HCT116 (cell line): Measurements from ENCODE around the gene CBL. TPM values are rescaled to one million over a fixed set of nuclear protein-coding genes. Genes with fewer than 3 reads are reported as not detected.

Experiments
- ATAC-seq: fragments of 200-7000 bp; cut with Tn5 transposase; 2 replicates; pipeline ENCODE4 v1.9.1; 2020; ENCODE audit warnings: mild to moderate bottlenecking, moderate library complexity
- BruUV-seq: library from RNA; stranded (reverse); fragments of 400-500 nt; replicated peaks from 2 replicates; lab custom pipeline; 2021; lab: Mats Ljungman, UMichigan
- CTCF ChIA-PET: fragments of 300-600 bp; sonication (Branson Sonifier 250); formaldehyde crosslinking; loops from one replicate; lab custom pipeline; 2021; ENCODE audit warnings: antibody characterized with exemption; lab: Charles Lee
- POLR2A ChIA-PET: fragments of 300-600, 350-600 bp; sonication (Branson Sonifier 250); formaldehyde crosslinking; loops from one replicate; lab custom pipeline; 2021; ENCODE audit warnings: antibody characterized with exemption; lab: Charles Lee
- RAD21 ChIA-PET, 2 experiments: fragments of 300-600 bp; sonication (Branson Sonifier 250); formaldehyde crosslinking; loops; one replicate each; lab custom pipeline; 2023; ENCODE audit warnings: low total read pairs in 2 of 2; ENCODE audit not compliant: uncharacterized antibody in 2 of 2, unreplicated experiment in 2 of 2, low non-redundant PET in 1 of 2; lab: Charles Lee
- DNase-seq: peaks from one replicate; pipeline ENCODE4 v3.0.0-alpha.2; 2010; ENCODE audit warnings: low read depth, low spot score
- H2AFZ ChIP-seq: fragments of 200-600 bp; shearing (Covaris generic), sonication (generic); 2 replicates; pipeline ENCODE4 v1.6.1; 2017; ENCODE audit warnings: low read depth, mixed run types, mixed read lengths, antibody characterized with exemption, low read length; ENCODE audit not compliant: poor library complexity, severe bottlenecking
- H3K27ac ChIP-seq: 2 replicates; pipeline ENCODE4 v1.5.1; 2012; ENCODE audit warnings: low read depth, low read length
- H3K27me3 ChIP-seq: fragments of 200-600 bp; sonication (generic); 2 replicates; pipeline ENCODE4 v1.6.1; 2016; ENCODE audit warnings: mixed run types, low read length, mixed read lengths; ENCODE audit not compliant: insufficient read depth
- H3K36me3 ChIP-seq, 2 experiments: fragments of 200-500 bp in 1 of 2; fragments of 200-600 bp in 1 of 2; sonication (Bioruptor generic) in 1 of 2; sonication (generic) in 1 of 2; 2 replicates each; pipeline versions ENCODE4 v1.5.1 to v1.6.1; 2014 to 2016; ENCODE audit warnings: low read length in 2 of 2, inconsistent platforms in 1 of 2, mixed read lengths in 1 of 2, mixed run types in 1 of 2; ENCODE audit not compliant: insufficient read depth in 2 of 2, control insufficient read depth in 1 of 2
- H3K4me1 ChIP-seq, 2 experiments: fragments of 200-600 bp in 1 of 2; sonication (generic) in 1 of 2; 2 replicates each; pipeline versions ENCODE4 v1.5.1 to v1.6.1; 2012 to 2017; ENCODE audit warnings: low read length in 2 of 2, inconsistent platforms in 1 of 2, mild to moderate bottlenecking in 1 of 2, mixed read lengths in 1 of 2, mixed run types in 1 of 2, moderate library complexity in 1 of 2; ENCODE audit not compliant: insufficient read depth in 2 of 2, control insufficient read depth in 1 of 2
- H3K4me2 ChIP-seq: fragments of 200-600 bp; sonication (generic); 2 replicates; pipeline ENCODE4 v1.6.1; 2017; ENCODE audit warnings: mixed run types, low read length, mixed read lengths
- H3K4me3 ChIP-seq, 2 experiments: fragments of 200-600 bp in 1 of 2; sonication (generic) in 1 of 2; replicated peaks in 1 of 2; 2 replicates each; pipeline ENCODE4 v1.5.1; 2011 to 2016; ENCODE audit warnings: low read length in 2 of 2, control low read depth in 1 of 2, low read depth in 1 of 2, mild to moderate bottlenecking in 1 of 2, mixed read lengths in 1 of 2, mixed run types in 1 of 2
- H3K79me2 ChIP-seq: fragments of 200-600 bp; sonication (generic); 2 replicates; pipeline ENCODE4 v1.6.1; 2017; ENCODE audit warnings: mild to moderate bottlenecking, mixed run types, low read length, moderate library complexity, mixed read lengths; ENCODE audit not compliant: insufficient read depth
- H3K9ac ChIP-seq: fragments of 200-600 bp; sonication (generic); 2 replicates; pipeline ENCODE4 v1.6.1; 2016; ENCODE audit warnings: low read length, mixed read lengths
- H3K9me2 ChIP-seq: fragments of 200-600 bp; sonication (generic), shearing (Covaris generic); 2 replicates; pipeline ENCODE4 v1.6.1; 2017; ENCODE audit warnings: mixed run types, mild to moderate bottlenecking, moderate library complexity; ENCODE audit not compliant: insufficient read depth
- H3K9me3 ChIP-seq, 2 experiments: fragments of 200-500 bp in 1 of 2; fragments of 200-600 bp in 1 of 2; sonication (Bioruptor generic) in 1 of 2; sonication (generic) in 1 of 2; 2 replicates each; pipeline ENCODE4 v1.6.1; 2014 to 2017; ENCODE audit warnings: low read length in 2 of 2, mixed read lengths in 2 of 2, inconsistent platforms in 1 of 2, low read depth in 1 of 2, mild to moderate bottlenecking in 1 of 2, mixed run types in 1 of 2, moderate library complexity in 1 of 2; ENCODE audit not compliant: control insufficient read depth in 1 of 2, insufficient read depth in 1 of 2
- H4K20me1 ChIP-seq: fragments of 200-600 bp; sonication (generic), shearing (Covaris generic); 2 replicates; pipeline ENCODE4 v1.6.1; 2017; ENCODE audit warnings: mixed run types, mild to moderate bottlenecking, moderate library complexity; ENCODE audit not compliant: insufficient read depth
- CEBPB ChIP-seq: IDR thresholded peaks from 2 replicates; pipeline ENCODE4 v1.6.1; 2012; ENCODE audit warnings: low read depth
- EGR1 ChIP-seq: IDR thresholded peaks from 2 replicates; pipeline ENCODE4 v1.6.1; 2012; ENCODE audit warnings: low read depth
- EZH2 ChIP-seq: fragments of 200-600 bp; sonication (generic); IDR thresholded peaks from 2 replicates; pipeline ENCODE4 v1.6.1; 2017; ENCODE audit warnings: antibody characterized with exemption, mixed run types
- EZH2phosphoT487 ChIP-seq: fragments of 200-600 bp; IDR thresholded peaks from 2 replicates; pipeline ENCODE4 v1.6.1; 2018; ENCODE audit warnings: antibody characterized with exemption, borderline replicate concordance
- FOSL1 ChIP-seq: IDR thresholded peaks from 2 replicates; pipeline ENCODE4 v1.6.1; 2012; ENCODE audit warnings: low read depth
- JUND ChIP-seq: IDR thresholded peaks from 2 replicates; pipeline ENCODE4 v1.6.1; 2012
- MAX ChIP-seq: IDR thresholded peaks from 2 replicates; pipeline ENCODE4 v1.6.1; 2012
- POLR2A ChIP-seq: IDR thresholded peaks from 2 replicates; pipeline ENCODE4 v1.7.0; 2011; ENCODE audit warnings: borderline replicate concordance; ENCODE audit not compliant: insufficient read depth, insufficient read length; ENCODE audit errors: extremely low read depth
- POLR2AphosphoS5 ChIP-seq: IDR thresholded peaks from 2 replicates; pipeline ENCODE4 v1.6.1; 2011; ENCODE audit warnings: mild to moderate bottlenecking, low read depth, low read length, moderate library complexity
- RAD21 ChIP-seq: IDR thresholded peaks from 2 replicates; pipeline ENCODE4 v1.6.1; 2012; ENCODE audit warnings: low read depth, mild to moderate bottlenecking
- SIN3A ChIP-seq: IDR thresholded peaks from 2 replicates; pipeline ENCODE4 v1.6.1; 2012; ENCODE audit warnings: low read depth
- SP1 ChIP-seq: IDR thresholded peaks from 2 replicates; pipeline ENCODE4 v1.6.1; 2012; ENCODE audit warnings: low read depth
- YY1 ChIP-seq: IDR thresholded peaks from 2 replicates; pipeline ENCODE4 v1.6.1; 2011; ENCODE audit warnings: low read length, low read depth, moderate library complexity, mild to moderate bottlenecking; ENCODE audit not compliant: insufficient replicate concordance; ENCODE audit errors: extremely low read depth
- ZFX ChIP-seq: fragments of 450-650 bp; IDR thresholded peaks from 2 replicates; pipeline ENCODE4 v1.6.1; 2017
- ZNF274 ChIP-seq: fragments of 200-500 bp; sonication (Bioruptor generic); IDR thresholded peaks from 2 replicates; pipeline ENCODE4 v1.6.1; 2014; ENCODE audit warnings: mild to moderate bottlenecking, low read depth, low read length, inconsistent platforms
- intact Hi-C: fragments of 100-400 bp; cut with micrococcal nuclease; formaldehyde crosslinking; loops from 2 replicates; pipeline ENCODE4 v1.10.0; 2022
- total RNA-seq: library from RNA; stranded (reverse); gene quantifications from one replicate; pipeline ENCODE4 v1.2.1, GENCODE V29; 2021; ENCODE audit not compliant: unreplicated experiment
- TF ChIP-seq, protein P1 (sequence below), 3 experiments: fragments of 200-600 bp in 1 of 3; sonication (generic) in 1 of 3; IDR thresholded peaks in 2 of 3; conservative IDR thresholded peaks in 1 of 3; 2 replicates each; pipeline ENCODE4 v1.5.1; 2012 to 2017; ENCODE audit warnings: low read depth in 2 of 3, low read length in 2 of 3, antibody characterized with exemption in 1 of 3, borderline replicate concordance in 1 of 3, control low read depth in 1 of 3, mild to moderate bottlenecking in 1 of 3, mixed read lengths in 1 of 3, mixed run types in 1 of 3, moderate library complexity in 1 of 3; ENCODE audit not compliant: insufficient read depth in 1 of 3

CBL gene
- total RNA-seq, 1 experiment from 2014 or later, result 31.1 TPM

- H3K9ac ChIP-seq, result no peak overlapping the region
- RAD21 ChIA-PET, result no interaction called here
- H3K36me3 ChIP-seq, result no peaks in the 10 kb centered on the region
- no peaks in the 10 kb centered on the region for H3K9me2 ChIP-seq
- peaks cover 8 to 23% of the 10 kb centered on the region in 2 experiments; a peak in 2 of 4 replicates for H3K4me1 ChIP-seq
- DNase-seq (no peak), ATAC-seq (no peak)
- POLR2A ChIA-PET, result interaction anchor here (1.2 kb wide), 1 partner anchor 100 kb away, joined by 4 read pairs; a partner anchor contains a TSS
- peak overlapping the region; percentile 41 for H3K4me2 ChIP-seq
- intact Hi-C loops, result no loop called here
- no TSS peak for BruUV-seq
- no peaks in the 10 kb centered on the region for H3K9me3 ChIP-seq
- H3K27ac ChIP-seq, result no peak overlapping the region
- TF ChIP-seq JUND (no peak), SP1 (no peak), POLR2AphosphoS5 (no peak), ZFX (no peak), SIN3A (no peak), YY1 (no peak), EZH2phosphoT487 (no peak)
- CTCF ChIA-PET, result interaction anchor here (0.7 to 0.9 kb wide), 2 partner anchors 38 to 505 kb away, joined by 3 read pairs; no protein-coding TSS in a partner anchor
- H3K4me3 ChIP-seq, result no peak overlapping the region
- no peak overlapping the region for H2AFZ ChIP-seq
- H3K27me3 ChIP-seq, result no peaks in the 10 kb centered on the region
- no peaks in the 10 kb centered on the region for H4K20me1 ChIP-seq
- no peaks in the 10 kb centered on the region for H3K79me2 ChIP-seq
Observed at GRCh38 chr11:119194811-119195440, 11.2 kb upstream of the CBL start.

- Histone ChIP-seq H3K9me3 (no peaks in the 10 kb centered on the region), H3K4me1 (peaks cover 8 to 23% of the 10 kb centered on the region in 2 experiments; a peak in 2 of 4 replicates), H3K27ac (no peak overlapping the region), H3K4me3 (peak overlapping the region in 1 of 2 experiments; percentile 12; a peak in 2 of 4 replicates), H3K9me2 (no peaks in the 10 kb centered on the region), H3K36me3 (no peaks in the 10 kb centered on the region), H4K20me1 (no peaks in the 10 kb centered on the region), H3K79me2 (no peaks in the 10 kb centered on the region), H2AFZ (no peak overlapping the region), H3K4me2 (peak overlapping the region; percentile 41), H3K27me3 (no peaks in the 10 kb centered on the region), H3K9ac (no peak overlapping the region)
- ChIA-PET CTCF (interaction anchor here (0.7 to 2.5 kb wide), 8 partner anchors 10 to 506 kb away, joined by 3 to 9 read pairs (median 3); partner anchors contain the start of genes C1QTNF5, C2CD2L, CBL and NLRX1), RAD21 (no interaction called here), POLR2A (interaction anchor here (1.0 kb wide), 1 partner anchor 94 kb away, joined by 3 read pairs; the partner anchor contains the start of gene DPAGT1)
- peak; percentile 70 for DNase-seq
- intact Hi-C loops, result loop anchor here (2.0 kb wide), 2 partner anchors 51 to 95 kb away; partner anchors contain the start of gene DPAGT1
- ATAC-seq, result peak; percentile 92
- BruUV-seq, result no TSS peak
- no peak for TF ChIP-seq CEBPB
- TF ChIP-seq, protein P1, sequence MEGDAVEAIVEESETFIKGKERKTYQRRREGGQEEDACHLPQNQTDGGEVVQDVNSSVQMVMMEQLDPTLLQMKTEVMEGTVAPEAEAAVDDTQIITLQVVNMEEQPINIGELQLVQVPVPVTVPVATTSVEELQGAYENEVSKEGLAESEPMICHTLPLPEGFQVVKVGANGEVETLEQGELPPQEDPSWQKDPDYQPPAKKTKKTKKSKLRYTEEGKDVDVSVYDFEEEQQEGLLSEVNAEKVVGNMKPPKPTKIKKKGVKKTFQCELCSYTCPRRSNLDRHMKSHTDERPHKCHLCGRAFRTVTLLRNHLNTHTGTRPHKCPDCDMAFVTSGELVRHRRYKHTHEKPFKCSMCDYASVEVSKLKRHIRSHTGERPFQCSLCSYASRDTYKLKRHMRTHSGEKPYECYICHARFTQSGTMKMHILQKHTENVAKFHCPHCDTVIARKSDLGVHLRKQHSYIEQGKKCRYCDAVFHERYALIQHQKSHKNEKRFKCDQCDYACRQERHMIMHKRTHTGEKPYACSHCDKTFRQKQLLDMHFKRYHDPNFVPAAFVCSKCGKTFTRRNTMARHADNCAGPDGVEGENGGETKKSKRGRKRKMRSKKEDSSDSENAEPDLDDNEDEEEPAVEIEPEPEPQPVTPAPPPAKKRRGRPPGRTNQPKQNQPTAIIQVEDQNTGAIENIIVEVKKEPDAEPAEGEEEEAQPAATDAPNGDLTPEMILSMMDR (IDR thresholded peaks at IDR 0.05 in 2 of 3, conservative IDR thresholded peaks at IDR 0.05 in 1 of 3; ENCODE audit: borderline replicate concordance in 1 of 3, insufficient read depth in 1 of 3, low read depth in 2 of 3, low read length in 2 of 3), result no peak
- peak; percentile 35 for TF ChIP-seq POLR2AphosphoS5
- no peak for TF ChIP-seq ZNF274
- peak; percentile 83 for TF ChIP-seq SP1
- TF ChIP-seq EGR1, result no peak
- TF ChIP-seq EZH2, result no peak
- no peak for TF ChIP-seq POLR2A
- TF ChIP-seq MAX, result no peak
- no peak for TF ChIP-seq RAD21
- no peak for TF ChIP-seq FOSL1
Observed at GRCh38 chr11:119195680-119196079, 10.5 kb upstream of the CBL start.
